ENCODE measurements around the gene ARHGAP42. TPM values are rescaled to one million over a fixed set of nuclear protein-coding genes. Genes with fewer than 3 reads are reported as not detected.

Gene ARHGAP42
- total and polyA plus RNA-seq, 8 donors, result 2.3 to 119 (median 39.3) TPM

DNA sequence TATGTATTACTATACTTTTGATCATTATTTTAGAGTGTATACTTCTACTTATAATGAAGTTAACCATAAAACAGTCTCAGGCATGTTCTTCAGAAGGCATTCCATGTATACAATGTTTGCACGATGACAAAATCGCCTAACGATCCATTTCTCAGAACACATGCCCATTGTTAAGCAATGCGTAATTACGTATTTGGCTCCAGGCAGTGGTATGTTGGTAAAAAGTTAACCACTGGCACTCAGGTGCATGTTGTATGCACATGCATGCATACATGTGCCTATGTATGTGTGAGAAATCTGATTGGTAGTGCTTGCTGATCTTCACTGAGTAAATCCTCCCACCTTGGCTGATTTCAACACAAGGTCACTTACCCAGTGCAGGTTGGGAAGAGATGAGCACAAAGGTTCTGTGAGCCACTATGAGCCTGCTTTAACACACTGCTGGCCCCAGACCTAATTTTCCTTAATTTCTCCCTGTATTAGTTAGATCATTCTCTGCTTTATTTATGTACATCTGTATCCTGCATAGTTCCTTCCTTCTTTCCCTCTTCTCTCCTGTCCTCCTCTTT, 164.6 kb downstream of the ARHGAP42 start:
- Histone ChIP-seq H3K36me3 (no peaks in the 10 kb centered on the region), H3K27me3 (no peaks in the 10 kb centered on the region), H3K9me3 (no peaks in the 10 kb centered on the region), H3K4me3 (no peak overlapping the region), H3K4me1 (peaks cover 14 to 53% (median 30%) of the 10 kb centered on the region in 4 donors), H3K27ac (no peak overlapping the region)
- intact Hi-C loops (cut with DNase I; ENCODE audit: low total_unique reads), result loop anchor here (5.0 to 10.0 kb wide), 2 partner anchors 167 to 274 kb away; partner anchors contain the start of gene ARHGAP42
- DNase-seq, result no peak
- TF ChIP-seq, protein P1, sequence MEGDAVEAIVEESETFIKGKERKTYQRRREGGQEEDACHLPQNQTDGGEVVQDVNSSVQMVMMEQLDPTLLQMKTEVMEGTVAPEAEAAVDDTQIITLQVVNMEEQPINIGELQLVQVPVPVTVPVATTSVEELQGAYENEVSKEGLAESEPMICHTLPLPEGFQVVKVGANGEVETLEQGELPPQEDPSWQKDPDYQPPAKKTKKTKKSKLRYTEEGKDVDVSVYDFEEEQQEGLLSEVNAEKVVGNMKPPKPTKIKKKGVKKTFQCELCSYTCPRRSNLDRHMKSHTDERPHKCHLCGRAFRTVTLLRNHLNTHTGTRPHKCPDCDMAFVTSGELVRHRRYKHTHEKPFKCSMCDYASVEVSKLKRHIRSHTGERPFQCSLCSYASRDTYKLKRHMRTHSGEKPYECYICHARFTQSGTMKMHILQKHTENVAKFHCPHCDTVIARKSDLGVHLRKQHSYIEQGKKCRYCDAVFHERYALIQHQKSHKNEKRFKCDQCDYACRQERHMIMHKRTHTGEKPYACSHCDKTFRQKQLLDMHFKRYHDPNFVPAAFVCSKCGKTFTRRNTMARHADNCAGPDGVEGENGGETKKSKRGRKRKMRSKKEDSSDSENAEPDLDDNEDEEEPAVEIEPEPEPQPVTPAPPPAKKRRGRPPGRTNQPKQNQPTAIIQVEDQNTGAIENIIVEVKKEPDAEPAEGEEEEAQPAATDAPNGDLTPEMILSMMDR (IDR thresholded peaks at IDR 0.05), result no peak
- no peak for TF ChIP-seq POLR2AphosphoS5 (IDR thresholded peaks at IDR 0.05)
- no peak for TF ChIP-seq EP300 (IDR thresholded peaks at IDR 0.05)
- TF ChIP-seq POLR2A (IDR thresholded peaks at IDR 0.05), result no peak
- 92 to 95% (median 92%) methylated on average over 5 of the region's 5 CpGs for WGBS, 5 donors

DNA sequence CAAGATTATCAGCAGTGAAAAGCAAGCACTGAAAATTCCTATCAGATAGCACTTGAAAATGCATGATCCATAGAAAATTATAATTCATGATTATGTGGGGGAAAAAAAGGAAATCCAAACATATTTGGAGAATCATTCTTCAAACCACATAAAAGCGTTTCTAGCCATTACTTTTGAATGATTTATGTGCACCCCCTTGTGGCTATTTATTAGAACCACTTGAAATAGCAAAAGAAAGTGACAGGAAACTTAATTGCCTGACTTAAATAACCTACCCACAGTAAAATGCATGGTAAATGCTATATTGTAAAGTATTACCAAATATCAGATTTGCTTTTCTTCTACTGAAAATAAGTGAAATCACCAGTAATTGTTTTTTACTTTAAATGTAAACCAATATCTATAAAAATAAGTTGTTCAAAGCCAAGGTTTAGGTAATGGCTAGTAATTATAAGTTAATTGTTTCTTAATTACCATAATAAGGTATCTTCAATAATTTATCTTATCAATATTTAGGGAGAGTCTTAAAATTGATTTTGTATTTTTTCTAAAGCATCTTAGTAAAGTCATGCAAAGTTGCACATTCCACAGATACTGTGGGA, 168.5 kb downstream of the ARHGAP42 start:
- whole genome bisulfite sequencing, 5 donors, result 2 to 5% (median 3%) methylated on average over 1 of the region's 1 CpG
- Histone ChIP-seq H3K36me3 (no peaks in the 10 kb centered on the region), H3K27ac (peak overlapping the region in 1 of 5 donors; percentile 35), H3K4me1 (peaks cover 10 to 36% (median 16%) of the 10 kb centered on the region in 4 donors), H3K4me3 (no peak overlapping the region), H3K9me3 (no peaks in the 10 kb centered on the region), H3K27me3 (no peaks in the 10 kb centered on the region)
- TF ChIP-seq, protein P1 (IDR thresholded peaks at IDR 0.05), result peak in 4 of 7 experiments; percentile 29 to 75 (median 62)
- no peak for TF ChIP-seq POLR2A (IDR thresholded peaks at IDR 0.05)
- peak in 1 of 2 donors; percentile 74 for DNase-seq
- intact Hi-C loops (cut with DNase I; ENCODE audit: low total_unique reads), result loop anchor here (10.0 kb wide), 1 partner anchor 171 kb away; the partner anchor contains the start of gene ARHGAP42

DNA sequence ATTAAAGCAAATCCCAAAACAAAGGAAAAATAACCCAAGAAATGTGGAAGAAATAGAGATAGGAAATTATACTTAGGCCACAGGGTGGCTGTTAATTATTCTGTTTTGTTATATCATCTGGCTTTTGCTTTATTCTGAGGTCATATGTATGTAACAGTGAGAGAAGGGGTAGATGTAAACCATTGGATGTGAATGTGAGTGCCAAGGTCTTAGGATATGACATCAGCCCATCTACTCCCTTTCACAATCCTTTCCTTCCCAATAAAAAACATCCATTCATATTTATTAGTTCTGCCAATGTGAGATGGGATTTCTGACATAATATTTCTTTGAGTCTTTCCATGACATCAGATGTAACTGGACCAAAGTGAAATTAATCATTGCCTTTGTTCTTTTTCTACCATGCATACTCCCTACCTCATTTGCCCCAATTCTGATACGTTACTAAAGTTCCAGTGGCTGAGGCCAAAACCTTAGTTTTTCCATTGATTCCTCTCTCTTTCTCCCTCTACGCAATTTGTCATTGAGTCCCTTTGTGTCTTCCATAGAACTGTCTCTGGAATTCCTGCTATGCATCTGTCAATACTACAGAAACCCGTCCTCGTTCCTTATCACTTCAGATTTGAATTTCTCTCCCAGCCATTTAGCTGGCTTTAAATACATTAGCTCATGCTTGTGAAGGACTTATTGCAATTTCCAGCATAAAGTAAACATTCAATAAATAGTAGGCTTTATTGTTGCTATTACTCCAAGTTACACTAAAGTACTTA, 170.3 kb downstream of the ARHGAP42 start:
- intact Hi-C loops (cut with DNase I; ENCODE audit: low total_unique reads), result loop anchor here (10.0 kb wide), 1 partner anchor 173 kb away; the partner anchor contains the start of gene ARHGAP42
- WGBS, 5 donors, result 52 to 63% (median 58%) methylated on average over 4 of the region's 4 CpGs
- H3K27me3 ChIP-seq, result no peaks in the 10 kb centered on the region

More for the DNA sequence above, 170.3 kb downstream of the ARHGAP42 start:
- Histone ChIP-seq H3K27ac (peak overlapping the region in 2 of 5 donors; percentile 10 to 35), H3K9me3 (no peaks in the 10 kb centered on the region), H3K4me3 (no peak overlapping the region), H3K4me1 (peaks cover 10 to 34% (median 22%) of the 10 kb centered on the region in 4 donors), H3K36me3 (no peaks in the 10 kb centered on the region)
- no peak for TF ChIP-seq POLR2A (IDR thresholded peaks at IDR 0.05)
- TF ChIP-seq, protein P1 (IDR thresholded peaks at IDR 0.05), result no peak
- TF ChIP-seq POLR2AphosphoS5 (IDR thresholded peaks at IDR 0.05), result no peak
- no peak for TF ChIP-seq EP300 (IDR thresholded peaks at IDR 0.05)
- no peak for DNase-seq

All from stomach (tissue), 9 donors.